ENCODE results near the gene SLC4A2.

DNA sequence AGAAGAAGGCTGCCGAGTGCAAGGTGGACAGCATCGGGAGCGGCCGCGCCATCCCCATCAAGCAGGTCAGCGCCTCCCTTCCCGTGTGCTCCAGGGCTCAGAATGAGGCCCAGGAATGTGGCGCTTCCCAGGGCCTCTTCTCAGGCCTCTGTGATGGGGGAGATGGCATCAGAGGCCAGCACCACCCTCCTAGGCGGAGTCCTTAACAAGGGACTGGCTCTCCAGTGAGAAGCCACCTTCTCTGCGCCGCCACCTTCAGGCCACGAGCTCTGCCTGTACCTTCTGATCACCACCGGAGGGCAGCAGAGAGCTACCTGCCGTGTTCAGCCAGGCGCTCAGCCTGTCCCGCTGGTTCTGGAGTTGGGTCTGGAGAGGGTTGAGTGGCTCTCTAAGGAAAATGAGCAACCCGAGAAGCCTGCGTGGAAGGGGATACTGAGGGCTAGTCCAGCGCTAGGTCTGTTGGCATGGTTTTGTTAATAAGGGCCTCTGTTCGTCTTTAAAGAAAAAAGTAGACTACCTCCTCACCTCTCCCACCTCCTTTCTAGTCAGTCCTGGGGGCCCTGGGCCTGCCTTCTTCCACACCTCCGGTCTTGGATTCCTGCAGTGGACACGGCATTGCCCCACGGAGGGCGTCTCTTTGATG, 64.6 kb downstream of the SLC4A2 start:
- TF ChIP-seq ZNF274 (IDR thresholded peaks at IDR 0.05; ENCODE audit: low read depth, low read length) (no peak), YY1 (IDR thresholded peaks at IDR 0.05; ENCODE audit: insufficient read depth, insufficient read length) (no peak)

All from NT2/D1 (cell line).